NCI-H1105 (cell line): Measurements from ENCODE around the gene MINDY4B.

Experiments used
- DNase-seq: peaks from one replicate; lab custom pipeline; 2025; lab: John Stamatoyannopoulos, UW

Gene MINDY4B

GRCh38 chr3:150905339-150905738 lies at the start of gene MINDY4B:
Gene MINDY4B (minus strand): TSS chr3:150905439. CDS start chr3:150905439, 0 bp downstream.
- DNase-seq: no peak

DNA sequence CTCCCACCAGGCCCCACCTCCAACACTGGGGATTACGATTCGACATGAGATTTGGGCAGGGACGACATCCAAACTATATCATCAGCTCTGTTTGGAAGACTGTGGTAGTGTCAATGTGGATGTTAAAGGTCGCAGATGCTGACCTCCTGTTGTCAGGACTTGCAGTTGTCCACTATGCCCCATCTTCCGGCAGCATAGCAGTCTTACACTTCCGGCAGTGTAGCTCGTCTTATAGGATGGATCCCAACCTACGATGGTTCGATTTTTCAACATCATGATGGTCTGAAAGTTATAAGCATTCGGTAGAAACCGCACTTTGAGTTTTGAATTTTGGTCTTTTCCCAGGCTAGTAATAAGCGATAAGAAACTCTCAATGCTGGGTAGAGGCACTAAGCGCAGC lies 46.7 kb upstream of the MINDY4B start:
- no peak for DNase-seq

DNA sequence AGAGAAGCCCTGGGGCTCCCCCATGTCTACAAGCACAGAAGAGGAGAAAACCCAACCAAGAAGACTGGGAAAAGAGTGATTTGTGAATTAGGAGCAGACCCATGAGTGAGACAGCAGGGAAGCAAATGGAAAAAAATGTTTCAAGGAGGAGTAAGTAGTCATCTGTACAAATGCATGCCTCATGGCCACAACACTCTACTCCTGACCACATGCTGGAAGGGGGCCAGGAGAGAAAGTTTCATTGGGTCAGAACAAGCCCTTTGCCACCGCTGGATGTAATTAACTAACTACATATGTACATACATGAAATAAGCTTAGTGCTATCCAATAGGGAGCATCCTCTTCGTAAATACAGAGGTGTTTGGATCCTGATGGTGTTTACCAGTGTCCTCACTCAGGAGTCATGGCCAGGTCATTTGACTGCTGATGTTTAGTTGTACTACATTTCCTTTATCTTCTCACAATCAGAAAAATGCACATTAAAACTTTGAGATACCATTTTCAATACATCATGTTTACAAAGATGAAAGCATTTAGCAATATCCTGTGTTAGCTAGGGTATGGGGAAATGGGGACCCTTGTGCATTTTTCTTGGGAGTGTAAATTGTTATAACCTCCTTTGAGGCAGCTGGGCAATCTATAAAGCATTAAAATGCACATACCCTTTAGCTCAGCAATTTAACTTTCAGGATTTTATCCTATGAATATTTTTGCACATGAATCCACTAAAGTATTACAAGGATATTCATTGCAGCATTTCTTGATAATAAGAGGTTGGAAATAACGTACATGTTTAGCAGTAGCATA lies 40.2 kb upstream of the MINDY4B start:
- DNase-seq: no peak

DNA sequence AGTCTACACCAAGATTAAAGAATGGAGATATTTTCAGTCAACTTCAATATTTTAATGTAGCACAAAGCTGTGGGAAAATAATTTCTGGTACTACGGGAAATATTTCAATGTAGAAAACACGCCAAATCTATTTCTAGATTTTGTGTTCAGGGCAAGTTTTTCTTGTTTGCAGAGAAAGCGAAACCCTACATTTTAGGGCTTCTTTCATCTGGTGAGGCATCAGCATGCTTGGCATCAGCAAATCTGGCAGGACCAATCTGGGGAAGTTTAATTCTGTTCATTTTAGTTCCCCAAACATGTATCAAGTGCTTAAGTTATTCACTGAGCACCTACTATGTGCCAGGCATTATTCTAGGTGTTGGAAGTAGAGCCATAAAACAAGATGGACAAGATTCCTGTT lies 37.0 kb upstream of the MINDY4B start:
- no peak for DNase-seq

- DNase-seq: no peak
Measured at GRCh38 chr3:150936693-150937092, 31.5 kb upstream of the MINDY4B start.

DNA sequence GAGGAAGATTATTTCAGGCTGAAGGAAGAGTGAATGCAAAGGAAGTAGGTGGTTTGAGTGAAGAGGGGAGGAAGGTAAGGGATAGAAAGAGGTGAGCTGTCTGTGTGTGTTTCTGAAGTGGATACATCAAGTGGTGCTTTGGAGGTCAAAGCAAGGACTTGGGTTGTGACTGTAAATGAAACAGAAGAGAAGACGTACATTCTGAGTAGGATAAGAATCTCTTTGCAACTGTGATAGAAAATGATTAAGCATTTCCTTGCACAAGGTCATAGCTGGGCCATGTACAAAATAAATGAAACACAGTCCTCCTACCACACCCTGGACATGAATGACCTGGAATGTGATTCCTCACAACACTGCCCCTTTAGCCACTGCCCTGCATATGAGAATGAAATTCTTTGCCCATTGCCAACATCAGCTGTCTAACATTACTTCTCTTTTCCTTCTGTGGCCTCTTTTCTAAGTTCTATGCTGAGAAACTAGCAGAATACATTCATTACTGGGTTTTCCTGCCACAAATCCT lies 28.3 kb upstream of the MINDY4B start:
- DNase-seq: no peak

- no peak for DNase-seq
Measured at GRCh38 chr3:150931745-150932144, 26.5 kb upstream of the MINDY4B start.

- no peak for DNase-seq
Measured at GRCh38 chr3:150930839-150931238, 25.6 kb upstream of the MINDY4B start.

- DNase-seq: no peak
Measured at GRCh38 chr3:150928234-150928633, 23.0 kb upstream of the MINDY4B start.

- no peak for DNase-seq
Measured at GRCh38 chr3:150926328-150926727, 21.1 kb upstream of the MINDY4B start.

DNA sequence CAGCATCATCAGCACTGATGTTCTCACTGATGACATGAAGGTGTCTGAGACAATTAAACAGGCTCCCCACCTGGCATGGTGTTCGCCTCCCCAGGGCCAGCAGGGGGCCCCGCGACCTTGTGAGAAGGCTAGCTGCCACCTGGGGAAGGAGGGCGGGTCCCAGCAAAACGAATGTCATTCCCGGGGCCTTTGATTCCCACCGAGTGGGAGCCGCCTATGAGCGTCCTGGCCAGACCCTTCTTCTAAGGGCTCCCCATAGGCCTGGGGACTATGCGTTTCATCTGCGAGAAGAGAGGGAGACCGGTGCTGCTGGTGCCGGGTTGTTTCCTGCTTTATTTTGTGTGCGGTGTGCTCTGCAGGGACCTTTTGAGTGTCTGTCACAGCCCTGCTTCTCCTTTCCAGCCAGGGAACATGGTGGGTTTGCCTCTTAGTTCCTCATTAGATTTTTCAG lies 20.5 kb upstream of the MINDY4B start:
- peak; percentile 82 for DNase-seq

- no peak for DNase-seq
Measured at GRCh38 chr3:150922611-150923010, 17.4 kb upstream of the MINDY4B start.

DNA sequence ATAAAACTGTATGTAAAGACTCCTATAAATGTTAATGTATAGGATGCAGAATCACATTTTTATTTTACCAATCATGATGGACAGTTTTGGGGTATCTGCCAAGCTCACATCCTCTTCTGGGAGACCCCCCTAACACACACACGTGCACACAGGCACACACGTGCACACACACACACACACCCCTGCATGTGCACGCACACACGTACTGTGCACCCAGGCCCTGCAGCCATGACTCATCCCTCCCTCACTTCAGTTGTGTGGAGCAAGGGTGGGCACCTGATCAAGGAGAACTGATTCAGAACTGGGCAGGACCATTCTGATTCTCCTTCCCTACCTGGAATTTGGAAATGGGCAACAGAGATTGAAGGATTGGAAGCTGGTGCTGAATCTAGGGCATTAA lies 16.0 kb upstream of the MINDY4B start:
- DNase-seq: no peak

- DNase-seq: no peak
Measured at GRCh38 chr3:150920236-150920635, 15.0 kb upstream of the MINDY4B start.

GRCh38 chr3:150917951-150918350 lies 12.7 kb upstream of the MINDY4B start:
- no peak for DNase-seq

DNA sequence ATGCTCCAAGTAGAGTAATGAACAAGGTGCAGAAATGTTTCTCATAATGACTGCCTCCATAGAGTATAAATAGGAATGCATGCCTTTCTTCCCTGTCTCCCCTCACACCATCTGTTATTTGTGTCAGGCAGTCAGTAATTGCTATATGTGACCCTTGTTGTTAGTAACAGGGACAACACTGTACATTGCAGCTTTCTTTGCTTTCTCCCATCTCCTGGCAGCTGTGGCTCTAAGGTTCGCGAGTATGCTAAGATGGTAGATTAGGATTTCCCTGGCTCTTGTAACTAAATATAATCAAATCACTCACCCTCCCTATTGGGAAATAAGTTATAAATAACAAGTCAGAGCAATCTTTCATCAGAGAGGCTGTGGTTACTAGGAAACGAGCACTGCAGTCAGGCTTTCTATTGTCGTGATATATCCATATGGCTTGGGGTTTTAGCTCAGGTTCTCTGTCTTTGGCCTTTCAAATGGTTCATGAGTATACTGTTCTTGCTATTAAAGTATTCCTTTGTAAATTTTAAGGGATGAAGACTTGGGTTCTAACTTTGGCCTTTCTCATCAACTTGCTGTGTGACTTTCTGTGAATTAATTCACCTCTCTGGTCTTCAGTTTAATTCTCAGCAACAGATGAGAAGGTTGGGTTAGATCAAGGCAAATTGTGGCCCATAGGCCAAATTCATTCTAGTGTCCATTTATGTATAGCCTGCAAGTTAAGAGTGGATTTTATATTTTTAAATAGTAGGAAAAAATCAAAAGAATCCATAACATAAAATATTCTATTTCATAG lies 8.1 kb upstream of the MINDY4B start:
- no peak for DNase-seq

DNA sequence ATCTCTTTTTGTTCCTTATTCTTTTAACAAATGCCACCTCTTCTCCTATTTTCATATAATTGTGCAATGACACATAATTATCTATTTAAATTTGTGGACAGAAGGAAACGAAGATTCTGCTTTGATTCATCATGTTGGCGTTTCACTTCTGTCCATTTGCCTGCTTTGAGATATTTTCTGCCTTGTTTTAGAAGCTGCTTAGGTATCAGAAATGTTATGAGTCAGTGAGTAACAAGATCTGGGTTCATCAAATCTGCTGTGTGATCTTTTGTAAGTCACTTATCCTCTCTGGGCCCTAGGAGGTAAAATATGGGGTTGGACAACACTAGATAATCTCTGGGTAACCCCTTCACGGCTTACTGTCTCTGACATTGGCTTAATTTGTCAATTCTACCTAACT lies 7.3 kb upstream of the MINDY4B start:
- no peak for DNase-seq

GRCh38 chr3:150911771-150912170 lies 6.5 kb upstream of the MINDY4B start:
- no peak for DNase-seq

DNA sequence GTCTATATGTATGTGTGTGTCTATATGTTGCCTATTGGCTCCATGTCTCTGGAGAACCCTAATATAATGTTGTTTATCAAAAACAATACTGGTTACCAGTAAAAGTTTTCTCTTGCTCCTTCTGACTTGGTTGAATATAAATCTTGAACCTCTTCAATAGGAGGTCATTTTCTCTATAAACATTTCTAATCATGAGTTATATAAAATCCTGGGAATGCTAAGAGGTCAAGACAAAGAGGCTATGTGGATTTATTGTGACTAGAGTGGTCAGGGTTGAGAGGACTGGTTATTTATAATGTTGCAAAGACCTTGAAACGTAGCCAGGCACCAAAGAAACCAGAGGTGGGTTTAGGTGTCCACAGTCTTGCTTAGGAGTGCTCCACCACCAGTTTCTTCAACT lies 1.2 kb upstream of the MINDY4B start:
- DNase-seq: no peak

DNA sequence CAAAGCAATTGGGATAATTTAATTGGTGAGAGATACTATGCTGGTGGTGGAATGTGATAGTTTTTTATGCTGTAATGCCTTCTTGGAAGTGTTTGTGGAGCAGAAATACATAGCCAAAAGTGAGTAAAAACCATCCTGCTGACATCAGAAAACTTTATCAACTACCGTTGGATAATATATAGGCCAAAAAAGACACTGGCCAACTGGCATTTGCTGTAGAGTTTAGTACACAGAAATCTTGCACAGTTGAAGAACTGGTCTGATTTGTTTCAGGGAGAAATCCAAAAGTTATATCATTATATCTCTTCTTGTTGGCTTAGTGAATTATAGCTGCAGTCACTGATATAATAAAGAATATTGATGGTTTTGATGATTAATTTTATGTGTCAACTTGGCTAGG lies 507 bp upstream of the MINDY4B start:
- DNase-seq: no peak

- no peak for DNase-seq
Measured at GRCh38 chr3:150902988-150903387, 2.3 kb downstream of the MINDY4B start.

DNA sequence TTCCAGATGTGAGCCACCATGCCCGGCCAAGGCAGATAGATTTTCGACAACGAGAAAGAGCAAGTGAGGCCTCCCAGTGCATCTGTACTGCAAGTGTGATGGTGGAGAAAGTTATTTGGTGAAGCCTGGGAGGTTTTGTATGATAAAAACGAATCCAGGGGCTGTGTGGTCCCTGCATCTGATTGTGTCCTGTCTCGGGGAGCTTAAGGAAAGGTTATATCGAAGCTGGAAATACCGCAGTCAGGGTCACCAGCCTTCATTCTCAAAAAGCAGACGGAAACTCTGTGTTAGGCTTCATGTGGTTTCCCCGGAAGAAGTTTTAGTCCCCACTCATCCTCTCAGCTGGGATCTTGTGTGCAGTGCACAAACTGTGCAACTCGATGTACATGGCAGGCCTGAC lies 3.4 kb downstream of the MINDY4B start:
- no peak for DNase-seq

- DNase-seq: no peak
Measured at GRCh38 chr3:150899141-150899540, 6.1 kb downstream of the MINDY4B start.
